Glutamatergic neuron (in vitro differentiated cells): ENCODE data around the gene THY1. TPM values are rescaled to one million over a fixed set of nuclear protein-coding genes. Genes with fewer than 3 reads are reported as not detected.

Experiments used
- DNase-seq: peaks from one replicate; pipeline ENCODE4 v3.0.0; 2022
- H3K27ac Mint-ChIP-seq: one replicate; pipeline ENCODE4 v1.8.0; 2020; ENCODE audit warnings: mild to moderate bottlenecking, mixed read lengths, inconsistent platforms; ENCODE audit not compliant: unreplicated experiment
- H3K27me3 Mint-ChIP-seq: one replicate; pipeline ENCODE4 v1.8.0; 2020; ENCODE audit warnings: mild to moderate bottlenecking, moderate library complexity, mixed read lengths, inconsistent platforms; ENCODE audit not compliant: unreplicated experiment
- H3K36me3 Mint-ChIP-seq: one replicate; pipeline ENCODE4 v1.8.0; 2020; ENCODE audit warnings: mild to moderate bottlenecking, mixed read lengths, inconsistent platforms; ENCODE audit not compliant: unreplicated experiment
- H3K4me1 Mint-ChIP-seq: one replicate; pipeline ENCODE4 v1.8.0; 2020; ENCODE audit warnings: mild to moderate bottlenecking, low read depth, mixed read lengths, inconsistent platforms; ENCODE audit not compliant: unreplicated experiment
- H3K4me3 Mint-ChIP-seq: one replicate; pipeline ENCODE4 v1.8.0; 2020; ENCODE audit warnings: mild to moderate bottlenecking, mixed read lengths, inconsistent platforms; ENCODE audit not compliant: unreplicated experiment
- H3K9me3 Mint-ChIP-seq: one replicate; pipeline ENCODE4 v1.8.0; 2020; ENCODE audit warnings: mild to moderate bottlenecking, moderate library complexity, mixed read lengths, inconsistent platforms; ENCODE audit not compliant: unreplicated experiment
- CTCF ChIP-seq: fragments of 200-600 bp; sonication (generic); IDR thresholded peaks from one replicate; pipeline ENCODE4 v1.5.0; 2021; ENCODE audit not compliant: partially characterized antibody, unreplicated experiment
- total RNA-seq: library from RNA; stranded (reverse); fragmentation: NEBNext Ultra II Directional; extraction: Animal tissue kit (Norgen Biotek cat#: 25700); gene quantifications from one replicate; pipeline ENCODE4 v1.2.1, GENCODE V29; 2021; ENCODE audit not compliant: unreplicated experiment

THY1 gene
- total RNA-seq, 1 donor from 2014 or later, result 22.0 TPM

GRCh38 chr11:119377112-119377901, 45.7 kb downstream of the THY1 start:
- Mint-ChIP-seq H3K27me3 (peaks cover 2% of the 10 kb centered on the region), H3K9me3 (no peaks in the 10 kb centered on the region), H3K27ac (no peak overlapping the region), H3K36me3 (no peaks in the 10 kb centered on the region), H3K4me1 (peaks cover 9% of the 10 kb centered on the region), H3K4me3 (no peak overlapping the region)
- no peak for TF ChIP-seq CTCF
- DNase-seq, result no peak

- Mint-ChIP-seq H3K27me3 (peaks cover 5% of the 10 kb centered on the region), H3K27ac (no peak overlapping the region), H3K9me3 (no peaks in the 10 kb centered on the region), H3K36me3 (no peaks in the 10 kb centered on the region), H3K4me1 (peaks cover 18% of the 10 kb centered on the region), H3K4me3 (no peak overlapping the region)
- TF ChIP-seq CTCF, result no peak
- no peak for DNase-seq
These were observed 46.6 kb downstream of the THY1 start for GRCh38 chr11:119376197-119376847.

GRCh38 chr11:119375337-119376196, 47.4 kb downstream of the THY1 start:
- no peak for DNase-seq
- Mint-ChIP-seq H3K36me3 (no peaks in the 10 kb centered on the region), H3K9me3 (no peaks in the 10 kb centered on the region), H3K4me1 (peaks cover 25% of the 10 kb centered on the region), H3K4me3 (no peak overlapping the region), H3K27me3 (peaks cover 6% of the 10 kb centered on the region), H3K27ac (no peak overlapping the region)
- no peak for TF ChIP-seq CTCF

GRCh38 chr11:119374632-119375336, 48.2 kb downstream of the THY1 start:
- no peak for TF ChIP-seq CTCF
- Mint-ChIP-seq H3K4me1 (peaks cover 28% of the 10 kb centered on the region), H3K9me3 (no peaks in the 10 kb centered on the region), H3K27me3 (peaks cover 6% of the 10 kb centered on the region), H3K36me3 (no peaks in the 10 kb centered on the region), H3K4me3 (no peak overlapping the region), H3K27ac (no peak overlapping the region)
- no peak for DNase-seq
